NCI-H69 (cell line): ENCODE results near the gene FBXL17.
A peak's percentile ranks its signal among the peaks of the same experiment; 100 is the strongest.

Experiments
- DNase-seq: peaks from one replicate; lab custom pipeline; 2025; lab: John Stamatoyannopoulos, UW

Gene FBXL17

GRCh38 chr5:108084105-108084504, 297.8 kb downstream of the FBXL17 start:
- DNase-seq, result peak; percentile 82

- DNase-seq, result no peak
Measured at GRCh38 chr5:108083232-108083631, 298.7 kb downstream of the FBXL17 start.

GRCh38 chr5:108081707-108082106, 300.2 kb downstream of the FBXL17 start:
- DNase-seq, result no peak

- peak; percentile 69 for DNase-seq
Measured at GRCh38 chr5:108079753-108080152, 302.1 kb downstream of the FBXL17 start.

GRCh38 chr5:108078882-108079281, 303.0 kb downstream of the FBXL17 start:
- no peak for DNase-seq

- DNase-seq, result no peak
Measured at GRCh38 chr5:108078345-108078744, 303.6 kb downstream of the FBXL17 start.

GRCh38 chr5:108074626-108075025, 307.3 kb downstream of the FBXL17 start:
- DNase-seq, result no peak

- peak; percentile 22 for DNase-seq
Measured at GRCh38 chr5:108064302-108064701, 317.6 kb downstream of the FBXL17 start.

GRCh38 chr5:108061941-108062340, 320.0 kb downstream of the FBXL17 start:
- no peak for DNase-seq

- no peak for DNase-seq
Measured at GRCh38 chr5:108060340-108060739, 321.6 kb downstream of the FBXL17 start.

- DNase-seq, result peak; percentile 43
Measured at GRCh38 chr5:108059334-108059733, 322.6 kb downstream of the FBXL17 start.

GRCh38 chr5:108054349-108054748, 327.5 kb downstream of the FBXL17 start:
- DNase-seq, result no peak

GRCh38 chr5:108046955-108047670, 334.8 kb downstream of the FBXL17 start:
- DNase-seq, result peak; percentile 26

GRCh38 chr5:108036482-108036881, 345.4 kb downstream of the FBXL17 start:
- DNase-seq, result no peak

- peak; percentile 32 for DNase-seq
Measured at GRCh38 chr5:108028883-108029282, 353.0 kb downstream of the FBXL17 start.

- peak; percentile 80 for DNase-seq
Measured at GRCh38 chr5:108028412-108028811, 353.5 kb downstream of the FBXL17 start.

- DNase-seq, result no peak
Measured at GRCh38 chr5:108025957-108026356, 355.9 kb downstream of the FBXL17 start.

GRCh38 chr5:108024986-108025385, 356.9 kb downstream of the FBXL17 start:
- DNase-seq, result peak; percentile 91

GRCh38 chr5:108016101-108016500, 365.8 kb downstream of the FBXL17 start:
- DNase-seq, result no peak

GRCh38 chr5:108006791-108007190, 375.1 kb downstream of the FBXL17 start:
- no peak for DNase-seq

- peak; percentile 51 for DNase-seq
Measured at GRCh38 chr5:108003178-108003577, 378.7 kb downstream of the FBXL17 start.

- no peak for DNase-seq
Measured at GRCh38 chr5:108001222-108001621, 380.7 kb downstream of the FBXL17 start.

GRCh38 chr5:107997338-107997980, 384.4 kb downstream of the FBXL17 start:
- peak; percentile 40 for DNase-seq

- DNase-seq, result no peak
Measured at GRCh38 chr5:107993341-107993740, 388.6 kb downstream of the FBXL17 start.
